Measurements from ENCODE around the gene ITPK1.

- TF ChIP-seq EZH2 (IDR thresholded peaks at IDR 0.05; ENCODE audit: low read depth, unreplicated experiment), result no peak
- no peak for TF ChIP-seq POLR2AphosphoS5 (IDR thresholded peaks at IDR 0.05; ENCODE audit: low read depth)
- TF ChIP-seq ZNF331 (CRISPR knock-in tag; IDR thresholded peaks at IDR 0.05; ENCODE audit: low read depth), result no peak
- TF ChIP-seq JUNB (IDR thresholded peaks at IDR 0.05; ENCODE audit: unreplicated experiment), result no peak
- TF ChIP-seq, protein P1, sequence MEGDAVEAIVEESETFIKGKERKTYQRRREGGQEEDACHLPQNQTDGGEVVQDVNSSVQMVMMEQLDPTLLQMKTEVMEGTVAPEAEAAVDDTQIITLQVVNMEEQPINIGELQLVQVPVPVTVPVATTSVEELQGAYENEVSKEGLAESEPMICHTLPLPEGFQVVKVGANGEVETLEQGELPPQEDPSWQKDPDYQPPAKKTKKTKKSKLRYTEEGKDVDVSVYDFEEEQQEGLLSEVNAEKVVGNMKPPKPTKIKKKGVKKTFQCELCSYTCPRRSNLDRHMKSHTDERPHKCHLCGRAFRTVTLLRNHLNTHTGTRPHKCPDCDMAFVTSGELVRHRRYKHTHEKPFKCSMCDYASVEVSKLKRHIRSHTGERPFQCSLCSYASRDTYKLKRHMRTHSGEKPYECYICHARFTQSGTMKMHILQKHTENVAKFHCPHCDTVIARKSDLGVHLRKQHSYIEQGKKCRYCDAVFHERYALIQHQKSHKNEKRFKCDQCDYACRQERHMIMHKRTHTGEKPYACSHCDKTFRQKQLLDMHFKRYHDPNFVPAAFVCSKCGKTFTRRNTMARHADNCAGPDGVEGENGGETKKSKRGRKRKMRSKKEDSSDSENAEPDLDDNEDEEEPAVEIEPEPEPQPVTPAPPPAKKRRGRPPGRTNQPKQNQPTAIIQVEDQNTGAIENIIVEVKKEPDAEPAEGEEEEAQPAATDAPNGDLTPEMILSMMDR (conservative IDR thresholded peaks at IDR 0.05; ENCODE audit: low read depth in 2 of 2), result no peak
- TF ChIP-seq EZH2phosphoT487 (IDR thresholded peaks at IDR 0.05; ENCODE audit: unreplicated experiment), result no peak
- TF ChIP-seq, protein P2, sequence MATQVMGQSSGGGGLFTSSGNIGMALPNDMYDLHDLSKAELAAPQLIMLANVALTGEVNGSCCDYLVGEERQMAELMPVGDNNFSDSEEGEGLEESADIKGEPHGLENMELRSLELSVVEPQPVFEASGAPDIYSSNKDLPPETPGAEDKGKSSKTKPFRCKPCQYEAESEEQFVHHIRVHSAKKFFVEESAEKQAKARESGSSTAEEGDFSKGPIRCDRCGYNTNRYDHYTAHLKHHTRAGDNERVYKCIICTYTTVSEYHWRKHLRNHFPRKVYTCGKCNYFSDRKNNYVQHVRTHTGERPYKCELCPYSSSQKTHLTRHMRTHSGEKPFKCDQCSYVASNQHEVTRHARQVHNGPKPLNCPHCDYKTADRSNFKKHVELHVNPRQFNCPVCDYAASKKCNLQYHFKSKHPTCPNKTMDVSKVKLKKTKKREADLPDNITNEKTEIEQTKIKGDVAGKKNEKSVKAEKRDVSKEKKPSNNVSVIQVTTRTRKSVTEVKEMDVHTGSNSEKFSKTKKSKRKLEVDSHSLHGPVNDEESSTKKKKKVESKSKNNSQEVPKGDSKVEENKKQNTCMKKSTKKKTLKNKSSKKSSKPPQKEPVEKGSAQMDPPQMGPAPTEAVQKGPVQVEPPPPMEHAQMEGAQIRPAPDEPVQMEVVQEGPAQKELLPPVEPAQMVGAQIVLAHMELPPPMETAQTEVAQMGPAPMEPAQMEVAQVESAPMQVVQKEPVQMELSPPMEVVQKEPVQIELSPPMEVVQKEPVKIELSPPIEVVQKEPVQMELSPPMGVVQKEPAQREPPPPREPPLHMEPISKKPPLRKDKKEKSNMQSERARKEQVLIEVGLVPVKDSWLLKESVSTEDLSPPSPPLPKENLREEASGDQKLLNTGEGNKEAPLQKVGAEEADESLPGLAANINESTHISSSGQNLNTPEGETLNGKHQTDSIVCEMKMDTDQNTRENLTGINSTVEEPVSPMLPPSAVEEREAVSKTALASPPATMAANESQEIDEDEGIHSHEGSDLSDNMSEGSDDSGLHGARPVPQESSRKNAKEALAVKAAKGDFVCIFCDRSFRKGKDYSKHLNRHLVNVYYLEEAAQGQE (IDR thresholded peaks at IDR 0.05; ENCODE audit: unreplicated experiment), result no peak
- TF ChIP-seq CREB1 (CRISPR knock-in tag; IDR thresholded peaks at IDR 0.05; ENCODE audit: low read depth), result no peak
Observed at GRCh38 chr14:93004699-93005082, 111.0 kb downstream of the ITPK1 start.

Data from GM23338 (cell line).